PC-9 (cell line): ENCODE results near the gene LSM6. TPM values are rescaled to one million over a fixed set of nuclear protein-coding genes. Genes with fewer than 3 reads are reported as not detected.

ENCODE experiments used
- BruUV-seq: library from RNA; stranded (reverse); fragments of 400-500 nt; replicated peaks from 2 replicates; lab custom pipeline; 2021; lab: Mats Ljungman, UMichigan
- CTCF ChIA-PET: fragments of 300-600 bp; sonication (Branson Sonifier 250); formaldehyde crosslinking; loops from one replicate; lab custom pipeline; 2022; ENCODE audit warnings: antibody characterized with exemption; lab: Charles Lee
- POLR2A ChIA-PET: fragments of 300-600 bp; sonication (Branson Sonifier 250); formaldehyde crosslinking; loops from one replicate; lab custom pipeline; 2022; ENCODE audit warnings: antibody characterized with exemption; ENCODE audit not compliant: unreplicated experiment; lab: Charles Lee
- DNase-seq, 2 experiments: peaks; one replicate each; pipeline versions ENCODE4 v3.0.0 to v3.0.0-alpha.2; 2015 to 2022; ENCODE audit warnings: mixed read lengths in 1 of 2
- H2AFZ ChIP-seq: fragments of 200-600 bp; sonication (generic); 2 replicates; pipeline ENCODE4 v1.8.1; 2017; ENCODE audit warnings: antibody characterized with exemption
- H3F3A ChIP-seq: fragments of 200-600 bp; sonication (generic); 2 replicates; pipeline ENCODE4 v1.8.1; 2017; ENCODE audit warnings: antibody characterized with exemption, mild to moderate bottlenecking, low read depth; ENCODE audit not compliant: insufficient read depth
- H3K27ac ChIP-seq: fragments of 200-600 bp; sonication (generic); 2 replicates; pipeline ENCODE4 v1.6.1; 2016; ENCODE audit warnings: mixed run types
- H3K27me3 ChIP-seq: fragments of 200-600 bp; sonication (generic); 2 replicates; pipeline ENCODE4 v1.6.1; 2016; ENCODE audit warnings: low read depth, mixed run types; ENCODE audit not compliant: insufficient read depth
- H3K36me3 ChIP-seq: fragments of 200-600 bp; sonication (generic); 2 replicates; pipeline ENCODE4 v1.6.1; 2016; ENCODE audit warnings: low read depth, mixed run types
- H3K4me1 ChIP-seq: fragments of 200-600 bp; sonication (generic); replicated peaks from 2 replicates; pipeline ENCODE4 v1.6.1; 2016; ENCODE audit warnings: mixed run types; ENCODE audit not compliant: insufficient read depth
- H3K4me2 ChIP-seq: fragments of 200-600 bp; sonication (generic); 2 replicates; pipeline ENCODE4 v1.6.1; 2017; ENCODE audit warnings: mixed run types
- H3K4me3 ChIP-seq: fragments of 200-600 bp; sonication (generic); 2 replicates; pipeline ENCODE4 v1.6.1; 2016; ENCODE audit warnings: mixed run types
- H3K79me2 ChIP-seq: fragments of 200-600 bp; sonication (generic); 2 replicates; pipeline ENCODE4 v1.6.1; 2017; ENCODE audit warnings: low read depth, mixed run types
- H3K9me2 ChIP-seq: fragments of 200-600 bp; sonication (generic); 2 replicates; pipeline ENCODE4 v1.8.1; 2017; ENCODE audit warnings: mild to moderate bottlenecking; ENCODE audit not compliant: insufficient read depth
- H3K9me3 ChIP-seq: fragments of 200-600 bp; sonication (generic); 2 replicates; pipeline ENCODE4 v1.8.1; 2016; ENCODE audit warnings: low read depth; ENCODE audit not compliant: insufficient read depth
- H4K20me1 ChIP-seq: fragments of 200-600 bp; sonication (generic); 2 replicates; pipeline ENCODE4 v1.8.1; 2017; ENCODE audit not compliant: insufficient read depth
- CTCF ChIP-seq: fragments of 200-600 bp; sonication (generic); conservative IDR thresholded peaks from 2 replicates; pipeline ENCODE4 v1.6.1; 2017; ENCODE audit warnings: mixed run types, antibody characterized with exemption, mild to moderate bottlenecking, moderate library complexity
- EZH2 ChIP-seq: fragments of 200-600 bp; sonication (generic); IDR thresholded peaks from 2 replicates; pipeline ENCODE4 v1.8.0; 2017; ENCODE audit warnings: antibody characterized with exemption, low read depth
- intact Hi-C: fragments of 100-400 bp; cut with micrococcal nuclease; formaldehyde crosslinking; loops from one replicate; pipeline ENCODE4 v1.10.0; 2022; ENCODE audit not compliant: unreplicated experiment
- total RNA-seq: library from RNA; stranded (reverse); gene quantifications from 2 replicates; pipeline ENCODE4 v1.2.3, GENCODE V29; 2021

LSM6 gene
- total RNA-seq, 1 experiment from 2014 or later = 45.6 TPM

GRCh38 chr4:146222313-146222712 is 46.8 kb downstream of the LSM6 start:
- Histone ChIP-seq H3F3A (no peaks in the 10 kb centered on the region), H3K4me1 (no peaks in the 10 kb centered on the region; the same call in 1 of the 2 replicates), H2AFZ (peak overlapping the region; percentile 73), H4K20me1 (no peaks in the 10 kb centered on the region), H3K9me3 (no peaks in the 10 kb centered on the region), H3K79me2 (no peaks in the 10 kb centered on the region), H3K27ac (peak overlapping the region; percentile 47), H3K9me2 (no peaks in the 10 kb centered on the region), H3K4me3 (peak overlapping the region; percentile 57; the same call in 1 of the 2 replicates), H3K4me2 (peak overlapping the region; percentile 83), H3K27me3 (no peaks in the 10 kb centered on the region), H3K36me3 (no peaks in the 10 kb centered on the region)
- no peak for TF ChIP-seq CTCF
- TF ChIP-seq EZH2 = no peak
- intact Hi-C loops = no loop called here
- peak; percentile 44 to 76 for DNase-seq
- ChIA-PET POLR2A (no interaction called here), CTCF (no interaction called here)
- BruUV-seq = no TSS peak

GRCh38 chr4:146224326-146224966 is 48.9 kb downstream of the LSM6 start:
- H2AFZ ChIP-seq = no peak overlapping the region
- H3F3A ChIP-seq = no peaks in the 10 kb centered on the region
- H3K9me2 ChIP-seq = no peaks in the 10 kb centered on the region
- H3K4me2 ChIP-seq = no peak overlapping the region
- CTCF ChIA-PET = no interaction called here
- intact Hi-C loops = no loop called here
- no peaks in the 10 kb centered on the region; the same call in 1 of the 2 replicates for H3K4me1 ChIP-seq
- no peak for DNase-seq
- H3K9me3 ChIP-seq = no peaks in the 10 kb centered on the region
- no TSS peak for BruUV-seq
- POLR2A ChIA-PET = no interaction called here
- no peak overlapping the region for H3K4me3 ChIP-seq
- no peaks in the 10 kb centered on the region for H3K36me3 ChIP-seq
- H3K27ac ChIP-seq = no peak overlapping the region
- H3K79me2 ChIP-seq = no peaks in the 10 kb centered on the region
- no peaks in the 10 kb centered on the region for H3K27me3 ChIP-seq
- TF ChIP-seq EZH2 (no peak), CTCF (no peak)
- H4K20me1 ChIP-seq = no peaks in the 10 kb centered on the region

- H3K79me2 ChIP-seq = no peaks in the 10 kb centered on the region
- no peak overlapping the region for H3K27ac ChIP-seq
- H3K27me3 ChIP-seq = no peaks in the 10 kb centered on the region
- no peaks in the 10 kb centered on the region for H3K36me3 ChIP-seq
- H3K4me3 ChIP-seq = no peak overlapping the region
- ChIA-PET CTCF (no interaction called here), POLR2A (no interaction called here)
- H3K9me2 ChIP-seq = no peaks in the 10 kb centered on the region
- H4K20me1 ChIP-seq = no peaks in the 10 kb centered on the region
- H2AFZ ChIP-seq = no peak overlapping the region
- H3K4me1 ChIP-seq = no peaks in the 10 kb centered on the region
- no peak for DNase-seq
- H3F3A ChIP-seq = no peaks in the 10 kb centered on the region
- no peaks in the 10 kb centered on the region for H3K9me3 ChIP-seq
- no TSS peak for BruUV-seq
- H3K4me2 ChIP-seq = no peak overlapping the region
- no peak for TF ChIP-seq EZH2
- TF ChIP-seq CTCF = no peak
- intact Hi-C loops = no loop called here
Measured at GRCh38 chr4:146229406-146229805, 53.9 kb downstream of the LSM6 start.
